ENCODE results near the gene SERPINB5.

DNA sequence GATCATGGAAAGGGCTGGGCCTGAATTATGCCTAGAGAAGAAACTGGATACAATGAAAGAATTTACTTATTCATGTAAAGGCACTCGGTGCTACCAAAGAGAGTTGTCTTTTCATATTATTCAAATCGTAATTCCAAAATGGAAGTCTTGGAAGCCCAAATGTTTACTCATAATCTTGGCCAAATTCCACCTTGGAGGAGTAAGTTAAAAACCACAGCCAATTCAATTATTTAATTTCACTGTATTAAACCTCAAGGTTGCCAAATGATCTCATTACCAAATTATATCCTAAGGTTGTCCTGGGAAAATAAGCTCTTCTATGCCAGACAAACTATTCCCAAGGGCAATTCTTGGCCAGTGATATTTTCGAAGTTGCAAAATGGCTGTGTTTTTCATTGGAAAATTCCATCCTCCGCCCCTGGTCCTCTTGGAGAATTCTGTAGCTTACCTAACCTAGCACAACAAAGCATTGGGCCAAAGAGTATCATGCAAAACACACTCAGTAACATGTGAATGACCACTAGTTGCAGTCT lies 43.4 kb upstream of the SERPINB5 start:
- TF ChIP-seq CTCF (IDR thresholded peaks at IDR 0.05) (no peak), EP300 (IDR thresholded peaks at IDR 0.05) (no peak)

All from suprapubic skin (tissue), 3 donors.